Endothelial cell of umbilical vein (primary cell): ENCODE data around the gene UNC13D.

ENCODE experiments used
- CTCF ChIP-seq, 2 donors: IDR thresholded peaks; 1 replicate in 1 of 2; 2 replicates in 1 of 2; pipeline ENCODE4 v1.5.1; 2011; ENCODE audit warnings: low read length in 2 of 2, mild to moderate bottlenecking in 2 of 2, moderate library complexity in 2 of 2, control low read depth in 1 of 2, inconsistent platforms in 1 of 2, low read depth in 1 of 2; ENCODE audit not compliant: insufficient read depth in 1 of 2; ENCODE audit errors: extremely low read depth in 1 of 2
- EZH2 ChIP-seq: IDR thresholded peaks from 2 replicates; pipeline ENCODE4 v1.6.1; 2012; ENCODE audit warnings: borderline replicate concordance, low read depth, mild to moderate bottlenecking, moderate library complexity, low read length, inconsistent platforms; ENCODE audit not compliant: severe bottlenecking
- MAX ChIP-seq: IDR thresholded peaks from 2 replicates; pipeline ENCODE4 v1.6.1; 2011; ENCODE audit not compliant: insufficient read depth, insufficient read length
- POLR2AphosphoS5 ChIP-seq: IDR thresholded peaks from 2 replicates; pipeline ENCODE4 v1.6.1; 2012; ENCODE audit warnings: low read depth, mild to moderate bottlenecking, control low read depth, low read length, moderate library complexity; ENCODE audit not compliant: insufficient read depth

- TF ChIP-seq EZH2 (no peak), CTCF (IDR thresholded peaks at IDR 0.05; ENCODE audit: extremely low read depth in 1 of 2, insufficient read depth in 1 of 2, low read depth in 1 of 2, low read length in 2 of 2) (no peak), POLR2AphosphoS5 (no peak), MAX (no peak)
Observed at GRCh38 chr17:75815399-75815798, 28.8 kb downstream of the UNC13D start.
